GM21360 (cell line): ENCODE data around the gene ACOT4.
"Not testable (repeated sequence)": the region's sequence is repeated elsewhere in the genome, so short reads cannot be mapped to it uniquely, and the experiment has no call there.

Source experiments
- ATAC-seq: cut with Tn5 transposase; IDR thresholded peaks from one replicate; pipeline ENCODE4 v1.9.1; 2021; ENCODE audit warnings: mild to moderate bottlenecking, moderate library complexity; ENCODE audit not compliant: unreplicated experiment

ACOT4 gene

GRCh38 chr14:73576391-73576790 is 15.3 kb upstream of the ACOT4 start:
- no peak for ATAC-seq

DNA sequence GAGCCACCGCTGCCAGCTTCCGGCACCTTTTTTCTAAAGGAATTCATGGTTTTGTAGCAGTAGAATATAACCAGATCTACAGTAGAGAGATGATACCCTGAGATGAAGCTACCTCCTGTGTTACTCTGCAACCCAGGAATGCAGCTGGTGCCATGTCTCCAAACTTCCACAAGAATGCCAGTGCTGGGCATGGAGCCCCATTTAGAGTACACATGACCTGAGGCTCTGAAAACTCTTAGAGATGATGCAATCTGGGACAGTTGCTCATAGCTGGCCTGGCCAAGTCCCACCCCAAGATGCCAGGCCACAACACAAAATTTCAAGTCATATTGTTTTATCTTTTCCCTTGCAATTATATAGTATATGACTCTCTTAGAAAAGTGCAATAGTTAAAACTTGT is 14.5 kb upstream of the ACOT4 start:
- not testable (repeated sequence) for ATAC-seq

DNA sequence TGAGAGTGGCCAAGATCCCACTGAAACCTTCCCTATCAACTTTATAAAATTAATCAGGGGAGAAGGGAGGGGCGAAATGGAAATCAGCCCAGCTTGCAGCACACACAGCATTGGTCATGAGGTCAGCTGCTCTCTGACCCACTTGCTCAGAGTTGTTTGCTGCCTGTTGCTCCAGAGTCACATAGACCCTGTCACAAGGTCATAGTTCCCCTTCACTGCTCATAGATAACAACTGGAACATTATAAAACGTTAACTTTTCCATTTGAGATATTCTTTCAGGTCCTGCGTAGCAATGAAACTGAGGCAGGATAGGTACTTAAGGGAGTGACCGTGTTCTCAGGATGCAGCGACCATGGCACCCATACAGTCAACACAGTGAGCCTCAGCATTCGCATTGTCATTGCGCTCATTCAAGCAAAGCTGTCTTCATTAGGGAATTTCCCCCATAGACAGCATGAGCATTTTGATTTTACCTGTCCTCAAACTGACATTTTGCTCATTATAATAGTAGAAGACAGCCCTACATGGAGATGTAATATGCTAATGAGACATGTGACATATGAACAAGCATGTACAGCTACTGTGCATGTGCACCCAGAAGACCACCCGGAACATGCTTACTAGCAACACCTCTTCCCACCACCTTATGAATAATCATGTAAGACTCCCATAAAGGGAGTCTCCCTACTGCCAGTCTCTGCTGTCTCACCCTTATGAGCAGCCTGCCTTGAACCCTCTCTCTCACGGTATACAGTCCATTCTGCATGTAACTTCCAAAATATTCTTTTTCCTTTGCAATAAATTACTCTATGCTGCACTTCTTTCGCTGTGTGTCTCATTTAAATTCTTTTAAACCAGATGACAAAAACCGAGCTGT is 9.3 kb upstream of the ACOT4 start:
- ATAC-seq: not testable (repeated sequence)

- ATAC-seq: no peak
Observed at GRCh38 chr14:73588695-73589094, 3.0 kb upstream of the ACOT4 start.

DNA sequence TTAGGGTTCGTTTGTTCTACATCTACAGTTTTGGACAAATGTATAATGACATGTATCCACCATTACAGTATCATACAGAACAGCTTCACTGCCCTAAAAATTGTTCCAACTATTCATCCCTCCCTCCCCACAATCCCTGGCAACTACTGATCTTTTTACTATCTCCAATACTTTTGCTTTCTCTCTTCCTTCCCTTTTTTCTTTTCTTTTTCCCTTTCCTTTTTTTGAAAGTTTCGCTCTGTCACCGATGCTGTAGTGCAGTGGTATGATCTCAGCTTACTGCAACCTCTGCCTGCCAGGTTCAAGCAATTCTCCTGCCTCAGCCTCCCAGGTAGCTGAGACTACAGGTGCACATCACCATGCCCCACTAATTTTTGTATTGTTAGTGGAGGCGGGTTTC is 2.6 kb upstream of the ACOT4 start:
- ATAC-seq: no peak

GRCh38 chr14:73590673-73591004 is 1.0 kb upstream of the ACOT4 start:
- ATAC-seq: not testable (repeated sequence)

GRCh38 chr14:73594491-73594890 is 2.8 kb downstream of the ACOT4 start:
- no peak for ATAC-seq

- no peak for ATAC-seq
Observed at GRCh38 chr14:73599499-73599898, 7.8 kb downstream of the ACOT4 start.

DNA sequence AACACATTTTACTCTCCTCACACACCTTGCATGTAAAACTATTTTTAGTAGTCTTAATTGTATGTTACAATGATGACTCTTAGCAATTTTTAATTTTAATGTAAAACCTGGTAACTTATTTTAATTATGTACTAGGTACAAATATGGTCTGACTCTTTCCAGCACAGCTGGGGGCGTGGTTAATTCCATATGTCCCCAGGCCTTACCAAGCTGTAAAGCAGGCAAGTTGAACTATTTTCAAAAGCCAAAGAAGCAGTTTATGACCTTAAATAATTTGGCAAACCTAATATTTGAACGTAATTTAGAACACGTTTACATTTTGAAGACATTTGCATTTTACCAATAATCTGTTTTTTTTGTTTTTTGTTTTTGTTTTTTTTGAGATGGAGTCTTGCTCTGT is 11.3 kb downstream of the ACOT4 start:
- ATAC-seq: no peak

- no peak for ATAC-seq
Observed at GRCh38 chr14:73606271-73606670, 14.6 kb downstream of the ACOT4 start.

- no peak for ATAC-seq
Observed at GRCh38 chr14:73607241-73607640, 15.6 kb downstream of the ACOT4 start.

DNA sequence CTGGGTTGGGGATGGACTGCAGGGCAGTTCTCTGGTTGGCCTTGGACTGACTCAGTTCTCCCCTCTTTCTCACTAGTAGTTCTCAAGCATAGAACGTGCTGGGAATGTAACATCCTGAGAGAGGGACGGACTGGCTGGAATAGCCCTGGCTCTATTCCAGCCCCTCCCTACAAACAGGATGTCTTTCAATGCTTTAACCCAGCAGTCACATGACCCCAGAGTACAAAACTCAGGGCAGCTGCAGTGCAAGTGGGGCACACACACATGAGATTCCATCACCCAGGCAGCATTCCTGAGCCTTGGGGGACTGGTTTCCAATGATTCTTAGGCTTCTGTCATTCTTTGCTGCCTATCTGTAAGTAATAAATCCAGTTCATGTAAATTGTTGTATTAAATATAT is 19.0 kb downstream of the ACOT4 start:
- ATAC-seq: no peak

DNA sequence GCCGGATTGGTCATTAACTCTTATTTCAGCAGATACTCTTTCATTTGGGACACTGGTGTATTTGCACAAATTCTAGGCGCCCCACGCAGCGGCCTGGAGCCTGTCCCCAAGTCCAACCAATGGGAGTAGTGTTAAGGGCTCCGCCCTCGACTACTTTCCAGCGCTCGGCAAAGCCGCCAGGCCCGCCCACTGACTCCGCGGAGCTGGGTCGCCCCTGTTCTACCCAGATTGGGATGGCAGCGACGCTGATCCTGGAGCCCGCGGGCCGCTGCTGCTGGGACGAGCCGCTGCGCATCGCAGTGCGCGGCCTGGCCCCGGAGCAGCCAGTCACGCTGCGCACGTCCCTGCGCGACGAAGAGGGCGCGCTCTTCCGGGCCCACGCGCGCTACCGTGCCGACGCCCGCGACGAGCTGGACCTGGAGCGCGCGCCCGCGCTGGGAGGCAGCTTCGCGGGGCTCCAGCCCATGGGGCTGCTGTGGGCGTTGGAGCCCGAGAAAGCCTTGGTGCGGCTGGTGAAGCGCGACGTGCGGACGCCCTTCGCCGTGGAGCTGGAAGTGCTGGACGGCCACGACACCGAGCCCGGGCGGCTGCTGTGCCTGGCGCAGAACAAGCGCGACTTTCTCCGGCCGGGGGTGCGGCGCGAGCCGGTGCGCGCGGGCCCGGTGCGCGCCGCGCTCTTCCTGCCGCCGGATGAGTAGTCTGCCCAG is 20.8 kb downstream of the ACOT4 start, which contains the start of gene ACOT6:
TSS of gene ACOT6 (plus strand) at position 179 of the 707 bp plus-strand sequence. CDS start at position 234, 55 bp downstream.
- ATAC-seq: peak; percentile 69

DNA sequence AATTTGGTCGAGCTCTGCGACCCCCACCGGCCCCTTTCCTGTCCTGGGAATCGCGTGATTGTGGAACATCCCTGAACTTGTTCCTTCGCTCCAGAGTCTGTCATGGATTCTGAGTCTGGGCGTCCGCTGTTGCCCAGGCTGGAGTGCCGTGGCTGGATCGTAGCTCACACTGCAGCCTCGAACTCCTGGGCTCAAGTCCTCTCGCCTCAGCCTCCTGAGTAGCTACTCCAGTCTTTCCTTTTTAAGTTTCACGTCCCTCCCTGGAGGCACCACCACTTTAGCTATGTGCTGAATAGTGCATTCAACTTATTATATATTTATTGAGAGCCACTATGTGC is 21.3 kb downstream of the ACOT4 start:
- peak; percentile 10 for ATAC-seq

DNA sequence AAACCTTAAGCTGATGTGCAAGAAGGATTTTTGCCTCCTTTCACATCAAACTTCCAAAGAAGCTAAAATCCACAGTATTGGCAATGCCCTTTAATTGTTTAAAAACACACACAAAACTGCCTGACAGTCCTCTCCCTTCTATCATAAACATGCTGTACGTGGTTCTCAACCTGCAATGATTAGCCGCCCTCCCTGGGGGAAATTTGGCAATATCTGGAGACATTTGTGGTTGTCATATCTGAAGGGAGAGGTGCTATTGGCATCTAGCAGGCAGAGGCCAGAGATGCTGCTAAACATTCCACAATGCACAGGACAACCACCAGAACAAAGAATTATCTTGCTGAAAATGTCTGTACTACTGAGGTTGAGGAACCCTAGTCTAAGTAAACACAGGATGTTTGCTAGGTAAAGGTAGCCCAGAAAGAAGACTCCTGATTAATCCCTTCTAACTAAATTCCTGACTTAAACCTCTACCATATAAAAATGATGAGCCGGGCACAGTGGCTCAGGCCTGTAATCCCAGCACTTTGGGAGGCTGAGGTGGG is 21.8 kb downstream of the ACOT4 start:
- no peak for ATAC-seq

GRCh38 chr14:73616831-73617230 is 25.2 kb downstream of the ACOT4 start:
- no peak for ATAC-seq

GRCh38 chr14:73619524-73619923 is 27.9 kb downstream of the ACOT4 start:
- ATAC-seq: no peak

GRCh38 chr14:73620268-73620667 is 28.6 kb downstream of the ACOT4 start:
- ATAC-seq: no peak

- no peak for ATAC-seq
Observed at GRCh38 chr14:73623504-73624054, 31.9 kb downstream of the ACOT4 start.

DNA sequence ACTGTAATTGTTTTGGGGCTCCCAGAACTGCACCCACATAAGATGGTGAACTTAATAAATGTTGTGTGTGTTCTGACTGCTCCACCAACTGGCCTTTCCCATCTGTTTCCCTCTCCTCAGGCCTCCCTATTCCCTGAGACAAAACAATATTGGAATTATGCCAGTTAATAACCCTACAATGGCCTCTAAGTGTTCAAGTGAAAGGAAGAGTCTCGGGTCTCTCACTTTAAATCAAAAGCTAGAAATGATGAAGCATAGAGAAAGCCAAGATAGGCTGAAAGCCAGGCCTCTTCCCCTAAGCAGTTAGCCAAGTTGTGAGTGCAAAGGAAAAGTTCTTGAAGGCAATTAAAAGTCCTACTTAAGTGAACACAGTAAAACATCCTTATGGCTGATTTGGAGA is 34.0 kb downstream of the ACOT4 start:
- ATAC-seq: no peak

- ATAC-seq: no peak
Observed at GRCh38 chr14:73627151-73627558, 35.5 kb downstream of the ACOT4 start.
